Liver (tissue), 9 donors: ENCODE measurements around the gene PGAM5. TPM values are rescaled to one million over a fixed set of nuclear protein-coding genes. Genes with fewer than 3 reads are reported as not detected.

Source experiments
- DNase-seq: peaks from one replicate; pipeline ENCODE4 v3.0.0-alpha.2; 2017; ENCODE audit warnings: low spot score
- H3K27ac ChIP-seq, 2 donors: one replicate each; pipeline ENCODE4 v1.7.0; 2013; ENCODE audit warnings: inconsistent platforms in 2 of 2, low read length in 2 of 2, control low read depth in 1 of 2, low read depth in 1 of 2, mild to moderate bottlenecking in 1 of 2
- H3K27me3 ChIP-seq, 4 donors: one replicate each; pipeline versions ENCODE4 v1.6.1 to v1.7.0; 2013; ENCODE audit warnings: low read length in 3 of 4, inconsistent platforms in 1 of 4, mild to moderate bottlenecking in 1 of 4, moderate library complexity in 1 of 4; ENCODE audit not compliant: control insufficient read depth in 4 of 4, insufficient read depth in 4 of 4
- H3K36me3 ChIP-seq, 4 donors: one replicate each; pipeline versions ENCODE4 v1.6.1 to v1.7.0; 2013; ENCODE audit warnings: low read length in 3 of 4, mild to moderate bottlenecking in 3 of 4, low read depth in 1 of 4, moderate library complexity in 1 of 4; ENCODE audit not compliant: control insufficient read depth in 4 of 4, insufficient read depth in 3 of 4
- H3K4me1 ChIP-seq, 4 donors: one replicate each; pipeline versions ENCODE4 v1.6.1 to v1.7.0; 2013; ENCODE audit warnings: low read length in 3 of 4, mild to moderate bottlenecking in 3 of 4, moderate library complexity in 1 of 4; ENCODE audit not compliant: control insufficient read depth in 4 of 4, insufficient read depth in 4 of 4
- H3K4me3 ChIP-seq, 3 donors: one replicate each; pipeline versions ENCODE4 v1.6.1 to v1.7.0; 2013; ENCODE audit warnings: low read length in 3 of 3, control low read depth in 1 of 3, low read depth in 1 of 3, mild to moderate bottlenecking in 1 of 3
- H3K9ac ChIP-seq, 2 donors: one replicate each; pipeline ENCODE4 v1.7.0; 2013; ENCODE audit warnings: low read length in 2 of 2, mild to moderate bottlenecking in 2 of 2, moderate library complexity in 2 of 2, control low read depth in 1 of 2, low read depth in 1 of 2
- H3K9me3 ChIP-seq, 4 donors: one replicate each; pipeline versions ENCODE4 v1.6.1 to v1.7.0; 2013; ENCODE audit warnings: low read length in 3 of 4; ENCODE audit not compliant: control insufficient read depth in 4 of 4
- ATF3 ChIP-seq: IDR thresholded peaks from 2 replicates; pipeline ENCODE4 v1.6.1; 2016; ENCODE audit warnings: antibody characterized with exemption
- EGR1 ChIP-seq, 2 donors: IDR thresholded peaks; 2 replicates each; pipeline ENCODE4 v1.6.1; 2016 to 2018; ENCODE audit warnings: antibody characterized with exemption in 2 of 2, low read depth in 2 of 2
- FOXA2 ChIP-seq: IDR thresholded peaks from 2 replicates; pipeline ENCODE4 v1.6.1; 2016; ENCODE audit warnings: antibody characterized with exemption
- GABPA ChIP-seq, 2 donors: IDR thresholded peaks in 1 of 2; conservative IDR thresholded peaks in 1 of 2; 2 replicates each; pipeline ENCODE4 v1.6.1; 2016; ENCODE audit warnings: antibody characterized with exemption in 2 of 2, mild to moderate bottlenecking in 1 of 2, moderate library complexity in 1 of 2
- HNF4A ChIP-seq, 2 donors: conservative IDR thresholded peaks; 2 replicates each; pipeline ENCODE4 v1.6.1; 2016; ENCODE audit warnings: antibody characterized with exemption in 2 of 2, mild to moderate bottlenecking in 2 of 2
- HNF4G ChIP-seq: IDR thresholded peaks from 2 replicates; pipeline ENCODE4 v1.6.1; 2016; ENCODE audit warnings: antibody characterized with exemption
- JUND ChIP-seq, 2 donors: IDR thresholded peaks; 2 replicates each; pipeline ENCODE4 v1.6.1; 2016; ENCODE audit warnings: antibody characterized with exemption in 2 of 2
- RAD21 ChIP-seq, 2 donors: IDR thresholded peaks; 2 replicates each; pipeline ENCODE4 v1.6.1; 2016; ENCODE audit warnings: antibody characterized with exemption in 2 of 2, mild to moderate bottlenecking in 2 of 2
- RXRA ChIP-seq, 2 donors: IDR thresholded peaks; 2 replicates each; pipeline ENCODE4 v1.6.1; 2017 to 2018; ENCODE audit warnings: antibody characterized with exemption in 2 of 2, mild to moderate bottlenecking in 1 of 2
- SP1 ChIP-seq: IDR thresholded peaks from 2 replicates; pipeline ENCODE4 v1.6.1; 2018; ENCODE audit warnings: antibody characterized with exemption, mild to moderate bottlenecking
- TAF1 ChIP-seq: conservative IDR thresholded peaks from 2 replicates; pipeline ENCODE4 v1.6.1; 2016; ENCODE audit warnings: antibody characterized with exemption, mild to moderate bottlenecking
- YY1 ChIP-seq: IDR thresholded peaks from 2 replicates; pipeline ENCODE4 v1.6.1; 2016; ENCODE audit warnings: antibody characterized with exemption, mild to moderate bottlenecking
- WGBS: extraction: QIAGEN DNeasy Blood & Tissue Kit; methylation state at CpG from one replicate; pipeline ENCODE4 v1.1.7; 2013; 5-methylcytosine and 5-hydroxymethylcytosine counted together
- polyA plus RNA-seq, 2 donors: library from polyadenylated mRNA; stranded (reverse) in 1 of 2; unstranded in 1 of 2; fragments of 200-250 nt in 1 of 2; fragments of >200 nt in 1 of 2; fragmentation: Nextera tagmentation in 1 of 2; extraction: Ambion mirVana in 1 of 2; gene quantifications; one replicate each; pipeline versions ENCODE4 v1.2.1 to v1.2.3, GENCODE V29; 2013 to 2015
- total RNA-seq, 2 donors: library from RNA; depleted of rRNA; stranded (reverse); fragments of >200 nt; gene quantifications; one replicate each; pipeline ENCODE4 v1.2.3, GENCODE V29; 2014
- TF ChIP-seq, protein P1 (sequence below): fragments of 150-350 bp; IDR thresholded peaks from 2 replicates; pipeline ENCODE4 v1.5.1; 2017; ENCODE audit warnings: improper control_type of control experiment, low read depth, low read length; ENCODE audit not compliant: missing input control
- TF ChIP-seq, protein P2 (sequence below): IDR thresholded peaks from 2 replicates; pipeline ENCODE4 v1.6.1; 2016; ENCODE audit warnings: antibody characterized with exemption, mild to moderate bottlenecking
- TF ChIP-seq, protein P3 (sequence below): IDR thresholded peaks from 2 replicates; pipeline ENCODE4 v1.6.1; 2016; ENCODE audit warnings: antibody characterized with exemption
- donor health status: healthy.
- donor health status: healthy.
- donor health status: healthy.
- donor health status: healthy.
- donor health status: healthy.

The PGAM5 gene
- total and polyA plus RNA-seq, 4 donors = 6.3 to 34.0 (median 22.2) TPM

GRCh38 chr12:132717531-132718387 is 7.1 kb downstream of the PGAM5 start:
- no peak overlapping the region for H3K9ac ChIP-seq
- H3K27me3 ChIP-seq = no peaks in the 10 kb centered on the region
- H3K9me3 ChIP-seq = no peaks in the 10 kb centered on the region
- no peak overlapping the region for H3K27ac ChIP-seq
- H3K36me3 ChIP-seq = peaks cover 20 to 51% (median 24%) of the 10 kb centered on the region in 4 donors
- no peak overlapping the region for H3K4me3 ChIP-seq
- no peak for TF ChIP-seq SP1
- no peak for TF ChIP-seq FOXA2
- TF ChIP-seq HNF4A (conservative IDR thresholded peaks at IDR 0.05) = no peak
- TF ChIP-seq, protein P1, sequence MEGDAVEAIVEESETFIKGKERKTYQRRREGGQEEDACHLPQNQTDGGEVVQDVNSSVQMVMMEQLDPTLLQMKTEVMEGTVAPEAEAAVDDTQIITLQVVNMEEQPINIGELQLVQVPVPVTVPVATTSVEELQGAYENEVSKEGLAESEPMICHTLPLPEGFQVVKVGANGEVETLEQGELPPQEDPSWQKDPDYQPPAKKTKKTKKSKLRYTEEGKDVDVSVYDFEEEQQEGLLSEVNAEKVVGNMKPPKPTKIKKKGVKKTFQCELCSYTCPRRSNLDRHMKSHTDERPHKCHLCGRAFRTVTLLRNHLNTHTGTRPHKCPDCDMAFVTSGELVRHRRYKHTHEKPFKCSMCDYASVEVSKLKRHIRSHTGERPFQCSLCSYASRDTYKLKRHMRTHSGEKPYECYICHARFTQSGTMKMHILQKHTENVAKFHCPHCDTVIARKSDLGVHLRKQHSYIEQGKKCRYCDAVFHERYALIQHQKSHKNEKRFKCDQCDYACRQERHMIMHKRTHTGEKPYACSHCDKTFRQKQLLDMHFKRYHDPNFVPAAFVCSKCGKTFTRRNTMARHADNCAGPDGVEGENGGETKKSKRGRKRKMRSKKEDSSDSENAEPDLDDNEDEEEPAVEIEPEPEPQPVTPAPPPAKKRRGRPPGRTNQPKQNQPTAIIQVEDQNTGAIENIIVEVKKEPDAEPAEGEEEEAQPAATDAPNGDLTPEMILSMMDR = no peak
- TF ChIP-seq JUND (IDR thresholded peaks at IDR 0.05) = no peak
- TF ChIP-seq RXRA (IDR thresholded peaks at IDR 0.05) = no peak
- 96% methylated on average over 61 of the region's 61 CpGs for WGBS
- peaks cover 0 to 3% (median 1%) of the 10 kb centered on the region in 4 donors for H3K4me1 ChIP-seq
- DNase-seq = no peak

GRCh38 chr12:132718644-132719043 is 8.0 kb downstream of the PGAM5 start:
- TF ChIP-seq HNF4A (conservative IDR thresholded peaks at IDR 0.05) (no peak), EGR1 (IDR thresholded peaks at IDR 0.05; ENCODE audit: low read depth in 2 of 2) (no peak), TAF1 (no peak), RAD21 (IDR thresholded peaks at IDR 0.05) (no peak), RXRA (IDR thresholded peaks at IDR 0.05) (no peak), ATF3 (no peak), GABPA (IDR thresholded peaks at IDR 0.05 in 1 of 2, conservative IDR thresholded peaks at IDR 0.05 in 1 of 2) (no peak), FOXA2 (no peak), HNF4G (no peak), YY1 (no peak)
- TF ChIP-seq, protein P1 = no peak
- TF ChIP-seq, protein P2, sequence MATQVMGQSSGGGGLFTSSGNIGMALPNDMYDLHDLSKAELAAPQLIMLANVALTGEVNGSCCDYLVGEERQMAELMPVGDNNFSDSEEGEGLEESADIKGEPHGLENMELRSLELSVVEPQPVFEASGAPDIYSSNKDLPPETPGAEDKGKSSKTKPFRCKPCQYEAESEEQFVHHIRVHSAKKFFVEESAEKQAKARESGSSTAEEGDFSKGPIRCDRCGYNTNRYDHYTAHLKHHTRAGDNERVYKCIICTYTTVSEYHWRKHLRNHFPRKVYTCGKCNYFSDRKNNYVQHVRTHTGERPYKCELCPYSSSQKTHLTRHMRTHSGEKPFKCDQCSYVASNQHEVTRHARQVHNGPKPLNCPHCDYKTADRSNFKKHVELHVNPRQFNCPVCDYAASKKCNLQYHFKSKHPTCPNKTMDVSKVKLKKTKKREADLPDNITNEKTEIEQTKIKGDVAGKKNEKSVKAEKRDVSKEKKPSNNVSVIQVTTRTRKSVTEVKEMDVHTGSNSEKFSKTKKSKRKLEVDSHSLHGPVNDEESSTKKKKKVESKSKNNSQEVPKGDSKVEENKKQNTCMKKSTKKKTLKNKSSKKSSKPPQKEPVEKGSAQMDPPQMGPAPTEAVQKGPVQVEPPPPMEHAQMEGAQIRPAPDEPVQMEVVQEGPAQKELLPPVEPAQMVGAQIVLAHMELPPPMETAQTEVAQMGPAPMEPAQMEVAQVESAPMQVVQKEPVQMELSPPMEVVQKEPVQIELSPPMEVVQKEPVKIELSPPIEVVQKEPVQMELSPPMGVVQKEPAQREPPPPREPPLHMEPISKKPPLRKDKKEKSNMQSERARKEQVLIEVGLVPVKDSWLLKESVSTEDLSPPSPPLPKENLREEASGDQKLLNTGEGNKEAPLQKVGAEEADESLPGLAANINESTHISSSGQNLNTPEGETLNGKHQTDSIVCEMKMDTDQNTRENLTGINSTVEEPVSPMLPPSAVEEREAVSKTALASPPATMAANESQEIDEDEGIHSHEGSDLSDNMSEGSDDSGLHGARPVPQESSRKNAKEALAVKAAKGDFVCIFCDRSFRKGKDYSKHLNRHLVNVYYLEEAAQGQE = no peak
- TF ChIP-seq, protein P3, sequence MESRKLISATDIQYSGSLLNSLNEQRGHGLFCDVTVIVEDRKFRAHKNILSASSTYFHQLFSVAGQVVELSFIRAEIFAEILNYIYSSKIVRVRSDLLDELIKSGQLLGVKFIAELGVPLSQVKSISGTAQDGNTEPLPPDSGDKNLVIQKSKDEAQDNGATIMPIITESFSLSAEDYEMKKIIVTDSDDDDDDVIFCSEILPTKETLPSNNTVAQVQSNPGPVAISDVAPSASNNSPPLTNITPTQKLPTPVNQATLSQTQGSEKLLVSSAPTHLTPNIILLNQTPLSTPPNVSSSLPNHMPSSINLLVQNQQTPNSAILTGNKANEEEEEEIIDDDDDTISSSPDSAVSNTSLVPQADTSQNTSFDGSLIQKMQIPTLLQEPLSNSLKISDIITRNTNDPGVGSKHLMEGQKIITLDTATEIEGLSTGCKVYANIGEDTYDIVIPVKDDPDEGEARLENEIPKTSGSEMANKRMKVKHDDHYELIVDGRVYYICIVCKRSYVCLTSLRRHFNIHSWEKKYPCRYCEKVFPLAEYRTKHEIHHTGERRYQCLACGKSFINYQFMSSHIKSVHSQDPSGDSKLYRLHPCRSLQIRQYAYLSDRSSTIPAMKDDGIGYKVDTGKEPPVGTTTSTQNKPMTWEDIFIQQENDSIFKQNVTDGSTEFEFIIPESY = no peak
- H3K9ac ChIP-seq = no peak overlapping the region
- no peak overlapping the region for H3K27ac ChIP-seq
- DNase-seq = no peak
- H3K27me3 ChIP-seq = no peaks in the 10 kb centered on the region
- peaks cover 0 to 3% (median 1%) of the 10 kb centered on the region in 4 donors for H3K4me1 ChIP-seq
- no peak overlapping the region for H3K4me3 ChIP-seq
- H3K9me3 ChIP-seq = no peaks in the 10 kb centered on the region
- H3K36me3 ChIP-seq = peaks cover 21 to 59% (median 27%) of the 10 kb centered on the region in 4 donors
- WGBS = 97% methylated on average over 21 of the region's 21 CpGs
